K562 (cell line): ENCODE data around the gene SIRT3. TPM values are rescaled to one million over a fixed set of nuclear protein-coding genes. Genes with fewer than 3 reads are reported as not detected.

Source experiments
- ARID1B ChIP-seq: fragments of 450-650 bp; IDR thresholded peaks from 2 replicates; pipeline ENCODE4 v1.6.1; 2016; ENCODE audit warnings: antibody characterized with exemption, mild to moderate bottlenecking, inconsistent platforms
- FOXM1 ChIP-seq, 2 experiments: fragments of 450-650 bp in 1 of 2; sonication (generic) in 1 of 2; formaldehyde crosslinking in 1 of 2; IDR thresholded peaks; 2 replicates each; pipeline versions ENCODE4 v1.6.1 to v1.9.0; 2017 to 2022; ENCODE audit warnings: low read depth in 2 of 2, mild to moderate bottlenecking in 2 of 2, missing genetic modification reagents in 1 of 2, moderate library complexity in 1 of 2
- POLR2H ChIP-seq: IDR thresholded peaks from 2 replicates; pipeline ENCODE4 v1.6.1; 2016; ENCODE audit warnings: missing genetic modification characterization, low read depth, mild to moderate bottlenecking, control low read depth, missing compliant biosample characterization, moderate library complexity
- SMARCC2 ChIP-seq: fragments of 450-650 bp; IDR thresholded peaks from 2 replicates; pipeline ENCODE4 v1.6.1; 2017; ENCODE audit warnings: antibody characterized with exemption, moderate library complexity, mild to moderate bottlenecking, low read depth
- SUPT5H ChIP-seq: fragments of 450-650 bp; IDR thresholded peaks from 2 replicates; pipeline ENCODE4 v1.6.1; 2016
- ZBTB8A ChIP-seq: fragments of 450-650 bp; IDR thresholded peaks from 2 replicates; pipeline ENCODE4 v1.6.1; 2018; ENCODE audit warnings: mild to moderate bottlenecking, moderate library complexity; ENCODE audit not compliant: partially characterized antibody
- polyA plus RNA-seq, 8 experiments: library from polyadenylated mRNA; depleted of rRNA in 4 of 8; stranded (reverse) in 5 of 8; unstranded in 3 of 8; fragments of >200 nt; fragmentation: Nextera tagmentation in 2 of 8; fragmentation: Illumina TruSeq in 1 of 8; extraction: Ambion mirVana in 2 of 8; extraction: Trizol in 1 of 8; gene quantifications; 2 replicates each; pipeline versions ENCODE4 v1.2.1 to v1.2.3, GENCODE V29; 2011 to 2014; ENCODE audit warnings: inconsistent platforms in 1 of 8, missing spikeins in 1 of 8
- total RNA-seq, 7 experiments: library from RNA; depleted of rRNA in 6 of 7; stranded (reverse); fragments of >200 nt in 6 of 7; fragmentation: Illumina TruSeq in 2 of 7; extraction: Trizol in 2 of 7; gene quantifications; 2 replicates each; pipeline versions ENCODE4 v1.2.1 to v1.2.3, GENCODE V29; 2011 to 2021; ENCODE audit warnings: low replicate concordance in 1 of 7
- TF ChIP-seq, protein P1 (sequence below): sonication (generic); formaldehyde crosslinking; IDR thresholded peaks from 2 replicates; pipeline ENCODE4 v1.8.1; 2023; ENCODE audit warnings: missing genetic modification reagents, mild to moderate bottlenecking, borderline replicate concordance
- TF ChIP-seq, protein P2 (sequence below): fragments of 200-600 bp; sonication (generic); IDR thresholded peaks from one replicate; pipeline ENCODE4 v1.6.1; 2012; ENCODE audit warnings: mild to moderate bottlenecking, low read depth, low read length, inconsistent platforms

SIRT3 gene
- total and polyA plus RNA-seq, 9 of the 15 experiments (the other 6 are each of a cell fraction or from before 2014, with no cell fraction given): 1.9 to 27.5 (median 14.5) TPM

DNA sequence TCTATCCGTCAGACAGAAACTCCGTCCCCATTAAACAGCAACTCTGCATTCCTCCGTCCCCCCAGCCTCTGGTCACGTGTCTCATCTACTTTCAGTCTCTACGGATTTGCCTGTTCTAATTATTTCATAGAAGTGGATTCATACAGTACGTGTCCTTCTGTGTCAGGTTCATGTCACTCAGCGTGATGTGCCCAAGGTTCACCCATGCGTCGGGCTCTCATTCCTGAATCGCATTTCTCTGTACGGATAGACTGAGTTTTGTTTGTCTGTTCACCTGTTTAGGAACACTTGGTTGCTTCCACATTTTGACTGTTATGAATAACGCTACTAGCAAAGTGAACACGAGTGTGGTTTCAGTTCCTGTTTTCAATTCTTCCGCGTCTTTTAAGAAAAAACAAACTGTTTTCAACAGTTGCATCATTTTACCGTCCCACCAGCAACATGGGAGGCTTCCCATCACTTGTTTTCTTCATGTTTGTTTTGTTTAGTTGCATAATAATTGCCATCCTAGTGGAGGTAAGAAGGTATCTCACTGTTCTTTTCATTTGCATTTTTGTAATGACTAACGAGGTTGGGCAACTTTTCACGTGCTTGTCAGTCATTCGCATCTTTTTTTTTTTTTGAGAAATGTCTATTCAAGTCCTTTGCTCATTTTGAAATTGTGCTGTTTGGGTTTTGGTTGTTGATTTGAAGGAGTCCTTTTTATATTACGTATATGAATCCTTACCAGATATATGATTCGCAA, 33.2 kb upstream of the SIRT3 start (continued):
- TF ChIP-seq SMARCC2: 0 out of 2 replicates have a peak, but pooled peaks have one; percentile 29
- TF ChIP-seq, protein P1, sequence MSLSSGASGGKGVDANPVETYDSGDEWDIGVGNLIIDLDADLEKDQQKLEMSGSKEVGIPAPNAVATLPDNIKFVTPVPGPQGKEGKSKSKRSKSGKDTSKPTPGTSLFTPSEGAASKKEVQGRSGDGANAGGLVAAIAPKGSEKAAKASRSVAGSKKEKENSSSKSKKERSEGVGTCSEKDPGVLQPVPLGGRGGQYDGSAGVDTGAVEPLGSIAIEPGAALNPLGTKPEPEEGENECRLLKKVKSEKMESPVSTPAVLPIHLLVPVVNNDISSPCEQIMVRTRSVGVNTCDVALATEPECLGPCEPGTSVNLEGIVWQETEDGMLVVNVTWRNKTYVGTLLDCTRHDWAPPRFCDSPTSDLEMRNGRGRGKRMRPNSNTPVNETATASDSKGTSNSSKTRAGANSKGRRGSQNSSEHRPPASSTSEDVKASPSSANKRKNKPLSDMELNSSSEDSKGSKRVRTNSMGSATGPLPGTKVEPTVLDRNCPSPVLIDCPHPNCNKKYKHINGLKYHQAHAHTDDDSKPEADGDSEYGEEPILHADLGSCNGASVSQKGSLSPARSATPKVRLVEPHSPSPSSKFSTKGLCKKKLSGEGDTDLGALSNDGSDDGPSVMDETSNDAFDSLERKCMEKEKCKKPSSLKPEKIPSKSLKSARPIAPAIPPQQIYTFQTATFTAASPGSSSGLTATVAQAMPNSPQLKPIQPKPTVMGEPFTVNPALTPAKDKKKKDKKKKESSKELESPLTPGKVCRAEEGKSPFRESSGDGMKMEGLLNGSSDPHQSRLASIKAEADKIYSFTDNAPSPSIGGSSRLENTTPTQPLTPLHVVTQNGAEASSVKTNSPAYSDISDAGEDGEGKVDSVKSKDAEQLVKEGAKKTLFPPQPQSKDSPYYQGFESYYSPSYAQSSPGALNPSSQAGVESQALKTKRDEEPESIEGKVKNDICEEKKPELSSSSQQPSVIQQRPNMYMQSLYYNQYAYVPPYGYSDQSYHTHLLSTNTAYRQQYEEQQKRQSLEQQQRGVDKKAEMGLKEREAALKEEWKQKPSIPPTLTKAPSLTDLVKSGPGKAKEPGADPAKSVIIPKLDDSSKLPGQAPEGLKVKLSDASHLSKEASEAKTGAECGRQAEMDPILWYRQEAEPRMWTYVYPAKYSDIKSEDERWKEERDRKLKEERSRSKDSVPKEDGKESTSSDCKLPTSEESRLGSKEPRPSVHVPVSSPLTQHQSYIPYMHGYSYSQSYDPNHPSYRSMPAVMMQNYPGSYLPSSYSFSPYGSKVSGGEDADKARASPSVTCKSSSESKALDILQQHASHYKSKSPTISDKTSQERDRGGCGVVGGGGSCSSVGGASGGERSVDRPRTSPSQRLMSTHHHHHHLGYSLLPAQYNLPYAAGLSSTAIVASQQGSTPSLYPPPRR (CRISPR knock-in tag): no peak
- peak; percentile 98 for TF ChIP-seq FOXM1 (IDR thresholded peaks at IDR 0.05; ENCODE audit: low read depth)
- TF ChIP-seq FOXM1 (CRISPR knock-in tag; IDR thresholded peaks at IDR 0.05; ENCODE audit: low read depth): no peak
- no peak for TF ChIP-seq ZBTB8A
- TF ChIP-seq SUPT5H: no peak
- TF ChIP-seq, protein P2, sequence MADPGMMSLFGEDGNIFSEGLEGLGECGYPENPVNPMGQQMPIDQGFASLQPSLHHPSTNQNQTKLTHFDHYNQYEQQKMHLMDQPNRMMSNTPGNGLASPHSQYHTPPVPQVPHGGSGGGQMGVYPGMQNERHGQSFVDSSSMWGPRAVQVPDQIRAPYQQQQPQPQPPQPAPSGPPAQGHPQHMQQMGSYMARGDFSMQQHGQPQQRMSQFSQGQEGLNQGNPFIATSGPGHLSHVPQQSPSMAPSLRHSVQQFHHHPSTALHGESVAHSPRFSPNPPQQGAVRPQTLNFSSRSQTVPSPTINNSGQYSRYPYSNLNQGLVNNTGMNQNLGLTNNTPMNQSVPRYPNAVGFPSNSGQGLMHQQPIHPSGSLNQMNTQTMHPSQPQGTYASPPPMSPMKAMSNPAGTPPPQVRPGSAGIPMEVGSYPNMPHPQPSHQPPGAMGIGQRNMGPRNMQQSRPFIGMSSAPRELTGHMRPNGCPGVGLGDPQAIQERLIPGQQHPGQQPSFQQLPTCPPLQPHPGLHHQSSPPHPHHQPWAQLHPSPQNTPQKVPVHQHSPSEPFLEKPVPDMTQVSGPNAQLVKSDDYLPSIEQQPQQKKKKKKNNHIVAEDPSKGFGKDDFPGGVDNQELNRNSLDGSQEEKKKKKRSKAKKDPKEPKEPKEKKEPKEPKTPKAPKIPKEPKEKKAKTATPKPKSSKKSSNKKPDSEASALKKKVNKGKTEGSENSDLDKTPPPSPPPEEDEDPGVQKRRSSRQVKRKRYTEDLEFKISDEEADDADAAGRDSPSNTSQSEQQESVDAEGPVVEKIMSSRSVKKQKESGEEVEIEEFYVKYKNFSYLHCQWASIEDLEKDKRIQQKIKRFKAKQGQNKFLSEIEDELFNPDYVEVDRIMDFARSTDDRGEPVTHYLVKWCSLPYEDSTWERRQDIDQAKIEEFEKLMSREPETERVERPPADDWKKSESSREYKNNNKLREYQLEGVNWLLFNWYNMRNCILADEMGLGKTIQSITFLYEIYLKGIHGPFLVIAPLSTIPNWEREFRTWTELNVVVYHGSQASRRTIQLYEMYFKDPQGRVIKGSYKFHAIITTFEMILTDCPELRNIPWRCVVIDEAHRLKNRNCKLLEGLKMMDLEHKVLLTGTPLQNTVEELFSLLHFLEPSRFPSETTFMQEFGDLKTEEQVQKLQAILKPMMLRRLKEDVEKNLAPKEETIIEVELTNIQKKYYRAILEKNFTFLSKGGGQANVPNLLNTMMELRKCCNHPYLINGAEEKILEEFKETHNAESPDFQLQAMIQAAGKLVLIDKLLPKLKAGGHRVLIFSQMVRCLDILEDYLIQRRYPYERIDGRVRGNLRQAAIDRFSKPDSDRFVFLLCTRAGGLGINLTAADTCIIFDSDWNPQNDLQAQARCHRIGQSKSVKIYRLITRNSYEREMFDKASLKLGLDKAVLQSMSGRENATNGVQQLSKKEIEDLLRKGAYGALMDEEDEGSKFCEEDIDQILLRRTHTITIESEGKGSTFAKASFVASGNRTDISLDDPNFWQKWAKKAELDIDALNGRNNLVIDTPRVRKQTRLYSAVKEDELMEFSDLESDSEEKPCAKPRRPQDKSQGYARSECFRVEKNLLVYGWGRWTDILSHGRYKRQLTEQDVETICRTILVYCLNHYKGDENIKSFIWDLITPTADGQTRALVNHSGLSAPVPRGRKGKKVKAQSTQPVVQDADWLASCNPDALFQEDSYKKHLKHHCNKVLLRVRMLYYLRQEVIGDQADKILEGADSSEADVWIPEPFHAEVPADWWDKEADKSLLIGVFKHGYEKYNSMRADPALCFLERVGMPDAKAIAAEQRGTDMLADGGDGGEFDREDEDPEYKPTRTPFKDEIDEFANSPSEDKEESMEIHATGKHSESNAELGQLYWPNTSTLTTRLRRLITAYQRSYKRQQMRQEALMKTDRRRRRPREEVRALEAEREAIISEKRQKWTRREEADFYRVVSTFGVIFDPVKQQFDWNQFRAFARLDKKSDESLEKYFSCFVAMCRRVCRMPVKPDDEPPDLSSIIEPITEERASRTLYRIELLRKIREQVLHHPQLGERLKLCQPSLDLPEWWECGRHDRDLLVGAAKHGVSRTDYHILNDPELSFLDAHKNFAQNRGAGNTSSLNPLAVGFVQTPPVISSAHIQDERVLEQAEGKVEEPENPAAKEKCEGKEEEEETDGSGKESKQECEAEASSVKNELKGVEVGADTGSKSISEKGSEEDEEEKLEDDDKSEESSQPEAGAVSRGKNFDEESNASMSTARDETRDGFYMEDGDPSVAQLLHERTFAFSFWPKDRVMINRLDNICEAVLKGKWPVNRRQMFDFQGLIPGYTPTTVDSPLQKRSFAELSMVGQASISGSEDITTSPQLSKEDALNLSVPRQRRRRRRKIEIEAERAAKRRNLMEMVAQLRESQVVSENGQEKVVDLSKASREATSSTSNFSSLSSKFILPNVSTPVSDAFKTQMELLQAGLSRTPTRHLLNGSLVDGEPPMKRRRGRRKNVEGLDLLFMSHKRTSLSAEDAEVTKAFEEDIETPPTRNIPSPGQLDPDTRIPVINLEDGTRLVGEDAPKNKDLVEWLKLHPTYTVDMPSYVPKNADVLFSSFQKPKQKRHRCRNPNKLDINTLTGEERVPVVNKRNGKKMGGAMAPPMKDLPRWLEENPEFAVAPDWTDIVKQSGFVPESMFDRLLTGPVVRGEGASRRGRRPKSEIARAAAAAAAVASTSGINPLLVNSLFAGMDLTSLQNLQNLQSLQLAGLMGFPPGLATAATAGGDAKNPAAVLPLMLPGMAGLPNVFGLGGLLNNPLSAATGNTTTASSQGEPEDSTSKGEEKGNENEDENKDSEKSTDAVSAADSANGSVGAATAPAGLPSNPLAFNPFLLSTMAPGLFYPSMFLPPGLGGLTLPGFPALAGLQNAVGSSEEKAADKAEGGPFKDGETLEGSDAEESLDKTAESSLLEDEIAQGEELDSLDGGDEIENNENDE: no peak
- TF ChIP-seq POLR2H (tag): peak; percentile 94
- TF ChIP-seq ARID1B: peak; percentile 37; the same call in 1 of the 2 replicates
